ENCODE measurements around the gene PIGK. TPM values are rescaled to one million over a fixed set of nuclear protein-coding genes. Genes with fewer than 3 reads are reported as not detected.
A peak's percentile ranks its signal among the peaks of the same experiment; 100 is the strongest.
"Not testable (repeated sequence)": the region's sequence is repeated elsewhere in the genome, so short reads cannot be mapped to it uniquely, and the experiment has no call there.

The PIGK gene
- 10 to 100 TPM; 55.9 to 59.3 (median 59.2) TPM for polyA plus RNA-seq (ENCODE audit: insufficient read length in 3 of 3)

DNA sequence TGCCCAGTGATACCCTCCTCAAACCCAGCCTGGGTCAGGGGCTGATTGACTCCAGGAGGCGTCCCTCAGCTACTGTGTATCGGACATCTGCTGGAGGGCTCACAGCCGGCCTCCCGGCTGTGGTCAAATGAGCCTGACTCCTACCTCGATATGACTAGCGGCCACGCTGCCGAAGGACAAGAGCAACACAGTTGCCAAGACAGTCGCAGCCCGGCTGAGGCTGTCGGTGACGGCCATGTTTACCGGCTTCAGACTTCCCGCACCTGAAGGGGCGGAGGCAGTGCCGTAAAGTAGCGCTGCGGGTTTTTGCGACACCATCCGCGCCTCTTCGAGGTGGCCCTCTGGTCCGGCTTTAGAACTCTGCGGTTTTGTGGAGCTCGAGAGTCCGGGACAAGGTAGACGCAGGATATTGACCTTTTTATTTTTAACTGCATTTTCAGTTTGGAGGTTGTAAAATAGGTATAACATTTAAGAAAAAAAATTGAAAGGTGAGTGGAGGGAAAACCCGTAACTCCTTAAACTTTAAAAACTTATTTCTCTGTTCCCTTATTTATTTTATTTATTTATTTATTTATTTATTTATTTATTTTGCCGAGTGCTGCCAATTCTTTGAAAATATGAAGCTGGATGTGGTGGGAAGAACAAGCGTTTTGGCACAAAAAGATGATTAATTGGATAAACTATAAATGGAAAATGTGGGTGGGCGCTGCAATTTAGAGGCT lies at the start of gene PIGK:
PIGK (minus strand) TSS at position 265 of the 722 bp plus-strand sequence; CDS start at position 237, 28 bp downstream.
- peak; percentile 72 to 83 (median 77) for DNase-seq (ENCODE audit: low read depth in 3 of 3, low spot score in 2 of 3)

DNA sequence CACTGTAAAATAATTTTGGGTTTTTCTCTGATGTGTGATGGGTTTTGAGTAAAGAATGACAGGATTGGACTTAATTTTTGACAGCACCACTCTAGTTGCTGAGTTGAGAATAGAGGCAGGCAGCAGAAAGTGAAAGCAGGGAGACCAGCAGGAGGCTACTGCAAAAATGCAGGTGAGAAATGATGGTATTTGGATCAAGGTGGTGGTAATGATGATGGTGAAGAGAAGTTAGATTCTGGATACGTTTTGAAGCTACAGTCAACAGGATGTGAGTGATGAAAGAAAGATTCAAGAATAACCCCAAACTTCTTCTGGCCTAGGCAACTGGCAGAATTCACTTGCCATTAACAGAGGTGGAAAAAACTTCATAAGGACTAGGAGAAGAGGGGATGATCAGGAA lies 47.8 kb upstream of the PIGK start:
- DNase-seq (ENCODE audit: low read depth in 3 of 3, low spot score in 2 of 3), result no peak

DNA sequence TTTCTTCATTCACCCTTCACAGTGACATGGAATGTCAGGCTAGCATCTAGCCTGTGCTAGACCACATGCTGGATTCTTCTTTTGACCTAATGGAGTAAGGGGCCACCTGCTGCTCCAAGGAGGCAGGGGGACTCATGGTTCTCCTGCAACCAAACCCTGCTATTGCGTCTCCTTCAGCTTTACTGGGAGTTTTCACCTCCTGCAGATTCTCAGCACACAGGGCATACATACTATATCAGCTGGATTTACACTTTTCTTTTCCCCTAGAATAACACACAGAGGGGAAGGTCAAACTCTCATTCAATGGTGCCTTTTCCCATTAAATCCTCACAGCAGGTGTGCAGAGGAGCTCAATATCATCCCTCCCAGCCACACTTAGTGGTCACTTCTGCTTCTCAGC lies 46.0 kb upstream of the PIGK start:
- no peak for DNase-seq (ENCODE audit: low read depth in 3 of 3, low spot score in 2 of 3)

DNA sequence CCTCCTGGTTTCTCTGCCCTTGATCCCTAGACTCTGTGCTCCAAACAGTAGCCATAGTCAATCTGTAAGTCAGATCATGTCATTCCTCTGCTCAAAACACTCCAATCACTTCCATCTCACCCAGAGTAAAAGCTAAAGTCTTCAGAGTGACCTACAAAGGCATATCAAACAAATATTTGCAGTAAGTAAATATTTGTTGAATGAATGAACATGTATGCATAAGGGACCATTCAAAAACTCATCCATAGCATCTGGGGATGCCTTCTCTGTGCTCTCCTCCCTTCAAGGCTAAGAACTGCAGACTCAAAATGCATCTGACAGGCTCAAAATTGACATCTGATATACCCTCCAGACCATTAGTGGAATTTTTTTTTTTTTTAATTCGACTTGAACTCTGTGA lies 44.5 kb upstream of the PIGK start:
- no peak for DNase-seq (ENCODE audit: low read depth in 3 of 3, low spot score in 2 of 3)

DNA sequence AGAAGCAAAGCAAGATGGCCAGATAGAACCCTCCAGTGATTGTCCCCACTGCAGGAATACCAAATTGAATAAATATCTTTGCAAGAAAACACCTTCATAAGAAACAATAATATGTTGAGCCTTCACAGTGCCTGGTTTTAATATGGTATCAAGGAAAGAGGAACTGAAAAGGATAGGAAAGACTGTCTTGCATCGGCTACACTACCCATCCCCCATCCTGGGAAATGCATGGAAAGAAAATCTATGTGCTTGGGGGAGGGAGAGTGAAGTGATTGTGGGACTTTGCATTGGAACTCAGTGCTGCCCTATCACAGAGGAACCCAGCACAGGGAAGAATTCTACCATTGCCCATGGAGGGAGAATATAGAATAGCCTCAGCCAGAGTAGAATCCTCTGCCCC lies 34.0 kb upstream of the PIGK start:
- DNase-seq (ENCODE audit: low read depth in 3 of 3, low spot score in 2 of 3), result no peak

DNA sequence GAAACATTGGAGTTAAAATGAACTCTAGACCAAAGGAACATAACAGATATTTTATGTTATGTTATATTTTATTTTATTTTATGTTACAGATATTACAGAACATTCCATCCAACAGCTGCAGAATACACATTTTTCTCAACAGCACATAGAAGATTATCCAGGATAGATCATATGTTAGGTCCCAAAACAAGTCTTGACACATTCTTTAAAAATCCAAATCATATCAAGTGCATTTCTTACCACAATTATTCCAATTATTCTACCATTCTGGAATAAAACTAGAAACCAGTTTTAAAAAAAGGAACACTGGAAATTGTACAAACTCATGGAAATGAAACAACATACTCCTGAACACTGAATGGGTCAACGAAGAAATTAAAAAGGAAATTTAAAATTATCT lies 30.9 kb upstream of the PIGK start:
- no peak for DNase-seq (ENCODE audit: low read depth in 3 of 3, low spot score in 2 of 3)

DNA sequence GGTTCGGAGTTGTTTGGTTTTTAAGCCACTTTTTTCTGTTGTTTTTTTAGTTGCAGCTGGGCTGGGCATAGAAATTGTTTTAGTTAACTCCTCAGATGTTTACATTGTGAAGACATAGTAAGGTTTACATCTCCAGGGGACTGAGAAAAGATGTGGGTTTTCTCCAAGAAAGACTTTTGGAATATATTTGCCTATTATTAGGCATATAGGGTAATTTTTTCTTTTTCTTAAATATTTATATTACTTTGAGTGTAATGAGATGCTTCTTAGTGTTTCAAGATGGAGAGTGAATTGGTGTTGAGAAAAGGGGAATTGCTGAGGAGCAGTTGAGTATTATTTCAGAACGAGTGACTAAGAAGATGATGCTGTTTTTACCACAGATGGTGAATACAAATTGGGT lies 26.6 kb upstream of the PIGK start:
- no peak for DNase-seq (ENCODE audit: low read depth in 3 of 3, low spot score in 2 of 3)

DNA sequence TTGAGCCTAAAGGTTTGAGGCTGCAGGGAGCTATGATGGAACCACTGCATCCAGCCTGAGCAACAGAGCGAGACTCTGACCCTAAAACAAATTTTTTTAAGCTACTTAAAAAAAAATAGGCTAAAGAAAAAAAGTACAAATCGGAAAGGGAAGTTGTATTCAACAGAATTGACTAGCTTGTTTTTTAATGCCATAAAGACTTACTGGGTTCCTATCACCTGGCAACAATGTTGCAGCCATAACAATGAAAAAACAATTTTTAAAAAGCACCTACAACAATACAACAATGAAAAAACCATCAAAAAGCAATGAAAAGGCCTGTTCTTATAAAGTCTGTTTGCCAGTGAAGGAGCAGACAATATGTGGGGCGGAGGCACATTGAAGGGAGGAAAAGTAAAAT lies 20.1 kb upstream of the PIGK start:
- no peak for DNase-seq (ENCODE audit: low read depth in 3 of 3, low spot score in 2 of 3)

DNA sequence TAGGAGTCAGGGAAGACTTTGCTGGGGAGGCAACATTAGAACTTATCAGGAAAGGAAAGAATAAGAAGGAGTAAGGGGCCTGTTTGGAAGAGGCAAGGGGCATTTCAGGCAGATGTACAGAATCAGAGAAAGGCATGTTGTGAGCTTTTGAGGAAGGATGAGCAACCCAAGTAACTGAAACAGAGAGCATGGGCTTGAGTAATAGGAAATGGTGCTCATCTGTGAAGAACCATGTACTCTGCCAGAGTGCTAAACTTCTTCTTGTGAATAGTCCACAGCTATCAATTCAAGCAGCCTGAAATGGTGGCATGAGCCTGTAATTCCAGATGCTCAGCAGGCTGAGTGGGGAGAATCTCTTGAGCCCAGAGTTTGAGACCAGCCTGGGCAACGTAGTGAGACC lies 19.2 kb upstream of the PIGK start:
- no peak for DNase-seq (ENCODE audit: low read depth in 3 of 3, low spot score in 2 of 3)

DNA sequence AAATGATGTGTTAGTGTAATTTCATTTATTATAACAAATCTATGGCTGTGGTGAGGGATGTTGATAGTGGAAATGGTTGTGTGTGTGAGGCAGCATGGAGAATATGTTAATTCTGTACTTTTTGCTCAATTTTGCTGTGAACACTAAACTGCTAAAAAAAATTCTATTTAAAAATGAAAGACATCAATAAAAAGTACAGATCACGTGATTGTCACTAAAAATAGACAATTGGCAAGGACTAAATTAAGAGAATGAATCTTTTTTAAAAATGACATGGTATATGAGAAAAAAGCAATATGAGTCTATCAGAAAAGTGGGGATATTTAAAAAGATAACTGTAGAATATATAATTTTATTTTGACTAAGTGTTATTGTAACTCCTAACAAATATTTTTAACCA lies 15.7 kb upstream of the PIGK start:
- DNase-seq (ENCODE audit: low read depth in 3 of 3, low spot score in 2 of 3), result no peak

DNA sequence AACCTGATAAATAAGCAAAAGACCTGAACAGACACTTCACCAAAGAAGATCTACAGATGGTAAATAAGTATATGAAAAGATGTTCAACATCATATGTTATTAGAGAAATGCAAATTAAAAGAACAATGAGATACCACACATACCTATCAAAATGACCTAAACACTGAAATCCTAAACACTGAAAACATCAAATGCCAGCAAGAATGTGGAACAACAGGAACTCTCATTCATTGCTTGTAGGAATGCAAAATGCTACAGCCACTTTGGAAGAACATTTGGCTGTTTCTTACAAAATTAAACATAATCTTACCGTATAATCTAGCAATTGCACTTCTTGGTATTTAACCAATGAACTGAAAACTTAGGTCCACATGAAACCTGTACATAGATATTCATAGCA lies 14.9 kb upstream of the PIGK start:
- no peak for DNase-seq (ENCODE audit: low read depth in 3 of 3, low spot score in 2 of 3)

DNA sequence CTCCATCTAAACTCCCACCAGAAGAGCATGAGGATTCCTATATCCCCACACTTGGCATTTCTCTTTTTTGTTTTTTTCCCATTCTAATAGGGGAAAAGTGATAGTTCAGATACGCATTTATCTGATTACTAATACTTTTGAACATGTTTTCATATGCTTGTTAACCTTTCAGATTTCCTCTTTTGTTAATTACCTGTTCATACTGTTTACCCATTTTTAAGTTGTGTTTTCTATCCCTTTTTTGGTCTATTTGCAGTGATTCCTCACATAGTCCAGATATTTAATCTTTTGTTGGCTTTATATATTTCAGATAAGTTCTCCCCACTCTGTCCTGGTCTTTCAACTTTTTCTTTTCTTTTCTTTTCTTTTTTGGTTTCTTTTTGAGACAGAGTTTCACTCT lies 13.6 kb upstream of the PIGK start:
- no peak for DNase-seq (ENCODE audit: low read depth in 3 of 3, low spot score in 2 of 3)

DNA sequence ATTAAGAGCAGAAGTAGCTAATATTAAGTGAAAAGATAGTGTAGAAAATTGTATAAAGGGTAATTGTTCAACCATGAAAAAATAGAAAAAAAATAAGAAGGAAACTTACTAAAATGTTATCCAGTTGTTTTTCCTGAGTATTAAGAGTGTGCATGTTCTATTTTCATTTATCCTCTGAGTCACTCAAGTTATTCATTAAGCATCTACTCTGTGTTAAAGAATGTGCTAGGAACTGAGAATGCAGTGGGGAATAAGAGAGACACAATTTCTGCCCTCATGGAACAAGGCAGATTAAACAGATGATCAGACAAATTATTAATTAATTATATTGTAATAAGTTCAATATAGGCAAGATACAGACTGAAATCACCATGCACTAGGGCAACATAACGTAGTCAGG lies 10.8 kb upstream of the PIGK start:
- no peak for DNase-seq (ENCODE audit: low read depth in 3 of 3, low spot score in 2 of 3)

DNA sequence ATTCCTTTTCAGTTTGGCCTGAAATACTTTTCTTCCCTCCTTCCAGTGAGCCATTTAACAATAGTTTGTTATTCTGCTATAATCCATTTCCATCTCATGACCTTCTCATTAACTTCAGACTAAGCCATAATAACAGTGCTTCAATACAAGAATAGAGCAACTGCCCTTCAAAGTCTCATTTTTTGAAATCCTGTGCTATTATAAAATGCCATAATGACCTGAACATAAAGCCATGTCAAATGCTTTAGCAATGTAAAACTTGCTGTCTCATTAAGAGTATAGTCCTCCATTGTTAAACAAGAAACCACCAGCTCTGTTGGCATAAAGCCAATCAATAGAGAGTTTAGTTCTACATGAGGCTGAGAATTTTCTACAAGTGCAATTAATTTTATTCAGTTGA lies 9.6 kb upstream of the PIGK start:
- no peak for DNase-seq (ENCODE audit: low read depth in 3 of 3, low spot score in 2 of 3)

DNA sequence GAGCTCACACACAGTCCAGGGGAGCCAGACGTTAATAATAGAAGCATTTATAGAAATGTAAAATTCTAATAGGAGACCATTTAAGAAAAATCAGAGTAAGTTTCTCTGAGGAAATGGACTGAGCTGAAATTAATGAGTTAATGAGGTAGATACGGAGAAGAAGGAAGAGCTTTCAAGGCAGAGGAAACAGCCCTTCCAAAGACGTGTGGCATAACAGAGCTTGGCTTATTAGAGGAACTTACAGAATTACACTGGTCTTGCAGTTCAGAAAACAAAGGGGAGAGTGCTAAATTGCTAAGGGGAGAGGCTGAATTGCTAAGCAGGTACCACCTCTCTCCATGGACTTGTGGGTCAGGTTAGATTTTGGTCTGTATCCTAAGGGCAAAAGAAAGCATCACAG lies 8.2 kb upstream of the PIGK start:
- DNase-seq (ENCODE audit: low read depth in 3 of 3, low spot score in 2 of 3), result no peak

DNA sequence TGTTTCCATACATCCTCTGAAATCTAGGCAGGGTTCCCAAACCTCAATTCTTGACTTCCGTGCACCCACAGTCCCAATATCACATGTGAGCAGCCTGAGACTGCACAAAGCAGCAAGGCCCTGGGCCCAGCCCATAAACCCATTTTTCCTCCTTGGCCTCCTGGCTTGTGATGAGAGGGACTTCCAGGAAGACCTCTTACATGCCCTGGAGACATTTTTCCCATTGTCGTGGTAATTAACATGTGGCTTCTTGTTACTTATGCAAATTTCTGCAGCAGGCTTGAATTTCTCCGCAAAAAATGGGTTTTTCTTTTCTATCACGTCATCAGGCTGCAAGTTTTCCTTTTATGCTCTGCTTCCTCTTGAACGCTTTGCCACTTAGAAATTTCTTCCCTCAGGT lies 3.3 kb upstream of the PIGK start:
- no peak for DNase-seq (ENCODE audit: low read depth in 3 of 3, low spot score in 2 of 3)

DNA sequence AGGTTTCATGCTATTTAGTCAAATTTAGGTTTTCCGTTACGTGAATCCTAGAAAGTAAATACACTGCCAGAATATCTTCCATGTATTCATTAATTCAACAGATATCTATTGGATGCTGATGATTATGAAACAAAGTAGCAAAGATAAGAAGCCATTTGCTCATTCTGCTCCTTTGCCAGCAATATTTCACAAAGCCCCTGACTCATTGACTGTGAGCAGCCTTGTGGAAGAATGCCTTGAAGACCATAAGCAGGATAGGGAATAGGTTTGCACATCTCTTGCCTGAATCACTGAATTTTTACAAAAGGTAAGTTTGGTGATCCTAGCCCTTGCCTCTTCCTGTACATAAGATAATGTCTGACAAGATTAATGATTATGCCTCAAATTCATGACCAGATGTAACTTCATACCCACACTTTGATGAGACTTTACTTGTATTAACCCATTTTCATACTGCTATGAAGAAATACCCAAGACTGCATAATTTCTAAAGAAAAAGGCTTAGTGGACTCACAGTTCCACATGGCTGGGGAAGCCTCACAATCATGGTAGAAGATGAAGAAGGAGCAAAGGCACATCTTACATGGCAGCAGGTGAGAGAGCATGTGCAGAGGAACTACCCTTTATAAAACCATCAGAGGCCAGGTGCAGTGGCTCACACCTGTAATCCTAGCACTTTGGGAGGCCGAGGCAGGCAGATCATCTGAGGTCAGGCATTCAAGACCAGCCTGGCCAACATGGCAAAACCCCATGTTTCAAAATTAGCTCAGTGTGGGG lies 1.6 kb upstream of the PIGK start:
- no peak for DNase-seq (ENCODE audit: low read depth in 3 of 3, low spot score in 2 of 3)

DNA sequence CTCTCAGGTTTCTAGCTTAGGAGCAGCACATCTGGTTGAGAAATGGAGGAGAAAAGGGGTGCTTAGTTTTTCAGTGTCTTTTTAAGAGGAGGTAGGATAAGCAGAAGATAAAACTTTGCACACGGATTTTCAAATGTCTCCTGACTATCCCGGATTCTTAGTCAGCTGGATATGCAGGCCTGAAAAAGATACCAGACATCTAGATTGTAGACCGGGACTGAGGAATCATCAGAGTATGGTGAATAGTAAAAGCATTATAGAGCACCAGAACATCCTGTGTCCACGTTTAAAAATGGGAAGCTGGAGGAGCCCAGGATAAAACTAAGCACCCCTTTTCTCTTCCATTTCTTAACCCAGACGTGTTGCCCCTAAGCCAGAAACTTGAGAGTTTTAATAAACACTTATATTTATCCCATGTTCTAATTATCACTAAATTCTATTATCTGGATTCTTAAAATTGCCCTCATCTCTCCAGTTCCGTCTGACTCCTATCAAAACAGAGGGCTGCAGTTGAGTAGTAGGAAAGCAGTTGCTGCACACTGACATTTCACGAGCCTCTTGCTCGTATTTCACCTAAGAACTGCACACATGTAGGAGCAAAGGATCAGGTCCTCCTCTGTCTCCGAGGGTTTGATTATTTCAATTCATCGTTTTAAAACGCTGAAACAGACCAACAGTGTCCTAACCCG lies 609 bp downstream of the PIGK start:
- peak in 1 of 3 donors; percentile 10 for DNase-seq (ENCODE audit: low read depth in 3 of 3, low spot score in 2 of 3)

DNA sequence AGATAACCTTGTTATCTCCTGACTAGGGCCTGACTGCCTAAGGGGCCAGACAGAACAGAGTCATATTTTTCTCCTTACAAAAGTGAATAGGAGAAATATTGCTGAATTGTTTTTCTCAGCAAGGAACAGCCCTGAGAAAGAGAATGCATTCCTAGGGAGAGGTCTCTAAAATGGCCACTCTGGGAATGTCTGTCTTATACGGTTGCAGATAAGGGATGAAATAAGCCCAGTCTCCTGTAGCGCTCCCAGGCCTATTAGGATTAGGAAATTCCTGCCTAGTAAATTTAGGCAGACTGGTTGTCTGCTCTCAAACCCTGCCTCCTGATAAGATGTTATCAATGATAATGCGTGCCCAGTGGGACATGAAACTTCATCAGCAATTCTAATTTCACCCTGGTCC lies 15.2 kb downstream of the PIGK start:
- DNase-seq (ENCODE audit: low read depth in 3 of 3, low spot score in 2 of 3), result not testable (repeated sequence)

DNA sequence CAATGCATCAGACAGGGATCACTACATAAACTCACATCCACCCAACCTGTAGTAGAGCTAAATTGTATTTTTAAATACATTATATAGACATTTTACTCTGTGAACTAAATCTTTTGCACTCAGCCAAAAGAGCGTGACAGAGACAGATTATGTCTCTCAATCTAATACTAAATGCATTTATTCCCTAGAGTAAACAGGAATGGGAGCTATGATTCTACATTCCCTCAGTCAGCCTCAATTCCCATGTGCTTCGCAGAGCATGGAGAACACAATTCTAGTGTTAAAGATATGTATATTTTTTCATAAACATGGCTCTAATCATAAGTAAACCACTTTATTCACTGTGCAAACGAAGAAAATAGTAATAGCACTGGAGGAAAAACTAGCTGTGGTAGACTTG lies 16.5 kb downstream of the PIGK start:
- no peak for DNase-seq (ENCODE audit: low read depth in 3 of 3, low spot score in 2 of 3)

DNA sequence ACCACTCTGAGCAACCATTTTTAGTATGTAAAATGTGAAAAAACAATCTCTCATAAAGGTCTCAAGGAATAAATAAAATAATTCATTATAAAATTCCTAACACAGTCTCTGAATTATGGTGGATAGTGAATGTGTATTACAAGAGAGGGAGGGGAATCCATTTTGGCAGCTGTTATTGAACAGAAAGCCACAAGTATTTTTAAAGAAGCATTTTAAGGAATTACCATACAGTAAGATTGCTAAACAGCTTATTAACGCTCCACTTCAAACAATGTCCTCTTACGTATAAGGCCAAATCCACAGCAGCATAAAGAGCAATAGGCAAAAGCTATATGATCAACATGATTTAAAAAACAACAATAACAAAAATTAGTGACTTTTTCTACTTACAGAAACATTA lies 18.4 kb downstream of the PIGK start:
- DNase-seq (ENCODE audit: low read depth in 3 of 3, low spot score in 2 of 3), result no peak

DNA sequence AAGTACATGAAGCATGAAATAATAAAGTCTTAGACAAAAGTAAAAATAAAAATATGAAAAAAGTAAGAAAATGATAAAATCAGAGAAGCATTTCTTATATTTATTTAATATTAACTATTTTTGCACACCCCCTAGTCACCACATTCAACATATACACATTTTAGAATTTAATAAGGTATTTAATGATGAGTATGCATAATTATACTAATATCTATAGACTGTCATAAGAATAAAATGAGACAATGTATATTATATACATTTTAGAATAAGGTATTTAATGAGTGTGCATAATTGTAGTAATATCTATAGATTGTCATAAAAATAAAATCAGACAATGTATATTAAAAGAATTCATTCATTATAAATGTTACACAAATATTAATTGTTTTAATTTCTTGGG lies 18.9 kb downstream of the PIGK start:
- no peak for DNase-seq (ENCODE audit: low read depth in 3 of 3, low spot score in 2 of 3)

Data from right renal cortex interstitium (tissue), 3 donors.